GM12873 (cell line): ENCODE results near the gene UTP4.
A peak's percentile ranks its signal among the peaks of the same experiment; 100 is the strongest.

ENCODE experiments used
- CTCF ChIP-seq: IDR thresholded peaks from 2 replicates; pipeline ENCODE4 v1.5.1; 2012; ENCODE audit warnings: low read depth, mild to moderate bottlenecking, moderate library complexity, low read length, control low read depth; ENCODE audit not compliant: insufficient read depth; ENCODE audit errors: missing control alignments

UTP4 gene

DNA sequence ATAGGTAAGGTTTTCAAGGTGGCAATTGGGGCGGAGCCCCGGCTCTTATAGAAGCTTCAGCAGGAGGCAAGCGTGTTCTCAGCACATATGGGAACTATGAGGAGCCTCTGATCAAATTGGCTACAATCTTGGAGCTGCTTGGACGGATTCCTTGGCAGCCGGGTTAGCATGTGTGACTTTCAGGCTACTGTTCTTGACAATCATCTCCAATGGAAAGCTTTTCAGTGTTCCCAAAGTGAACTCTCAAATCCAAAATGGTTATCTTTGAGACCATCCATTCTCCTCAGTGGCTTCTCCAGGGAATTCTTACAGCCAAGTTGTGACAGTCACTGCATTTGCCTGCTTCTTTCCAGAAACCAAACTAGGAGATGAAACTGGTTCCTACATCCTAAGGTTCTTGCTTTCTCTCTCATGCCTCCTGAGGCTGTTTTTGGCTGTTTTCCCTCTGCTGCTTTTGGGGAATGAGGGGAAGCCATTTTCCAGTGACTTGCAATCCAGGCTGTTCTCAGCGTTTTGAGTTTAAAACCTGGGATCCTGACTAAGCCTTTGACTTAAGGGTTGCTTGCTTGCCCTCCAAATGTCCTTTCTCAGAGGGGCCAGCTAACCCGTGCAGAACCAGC lies 16.1 kb upstream of the UTP4 start:
- no peak for TF ChIP-seq CTCF

DNA sequence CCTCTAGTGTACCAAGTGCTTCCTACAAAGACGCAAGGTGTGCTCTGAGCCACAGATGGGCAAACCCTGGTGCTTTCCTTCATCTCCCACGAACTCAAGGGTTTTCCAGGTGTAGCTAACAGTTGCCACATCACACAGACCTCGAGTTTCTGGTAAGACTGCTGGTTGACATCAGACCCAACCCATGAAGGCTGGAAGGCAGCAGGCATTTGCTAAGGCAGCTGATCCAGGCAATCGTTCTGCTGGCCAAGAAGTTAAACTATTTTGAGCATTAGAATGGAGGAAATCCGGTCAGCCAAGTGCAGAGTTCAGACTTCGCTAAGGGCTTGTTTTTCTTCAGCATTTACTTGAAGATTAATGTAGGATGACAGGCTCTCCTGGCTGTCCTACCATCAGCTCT lies 15.5 kb upstream of the UTP4 start:
- TF ChIP-seq CTCF: no peak

- TF ChIP-seq CTCF: no peak
Observed at GRCh38 chr16:69118468-69118867, 14.0 kb upstream of the UTP4 start.

GRCh38 chr16:69118994-69119393 lies 13.5 kb upstream of the UTP4 start:
- TF ChIP-seq CTCF: no peak

GRCh38 chr16:69119536-69119935 lies 12.9 kb upstream of the UTP4 start:
- no peak for TF ChIP-seq CTCF

GRCh38 chr16:69120096-69120664 lies 12.3 kb upstream of the UTP4 start:
- no peak for TF ChIP-seq CTCF

DNA sequence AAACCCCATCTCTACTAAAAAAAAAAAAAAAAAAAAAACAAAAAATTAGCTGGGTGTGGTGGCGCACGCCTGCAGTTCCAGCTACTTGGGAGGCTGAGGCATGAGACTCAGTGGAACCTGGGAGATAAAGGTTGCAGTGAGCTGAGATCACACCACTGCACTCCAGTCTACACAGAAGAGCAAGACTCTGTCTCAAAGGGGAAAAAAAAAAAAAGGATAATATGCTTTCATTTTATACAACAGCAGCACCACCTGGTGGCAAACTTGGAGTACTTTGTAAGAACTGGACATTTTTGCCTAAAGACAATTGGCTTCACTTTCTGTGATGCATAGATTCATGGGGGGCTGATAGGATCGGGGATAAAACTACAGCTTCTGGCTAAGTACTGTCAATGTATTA lies 8.5 kb upstream of the UTP4 start:
- peak; percentile 67 for TF ChIP-seq CTCF
